HepG2 (cell line): ENCODE results near the gene BCL2L1. TPM values are rescaled to one million over a fixed set of nuclear protein-coding genes. Genes with fewer than 3 reads are reported as not detected.
A peak's percentile ranks its signal among the peaks of the same experiment; 100 is the strongest.

Experiments used
- BRD4 ChIP-seq: sonication (generic); formaldehyde crosslinking; IDR thresholded peaks from 2 replicates; pipeline ENCODE4 v1.4.0; 2020; ENCODE audit warnings: missing genetic modification reagents
- HNF4A ChIP-seq: sonication (generic); formaldehyde crosslinking; IDR thresholded peaks from 2 replicates; pipeline ENCODE4 v1.4.0; 2020; ENCODE audit warnings: missing genetic modification reagents
- NCOA2 ChIP-seq: sonication (generic); formaldehyde crosslinking; IDR thresholded peaks from 2 replicates; pipeline ENCODE4 v1.8.0; 2022; ENCODE audit warnings: inconsistent platforms
- RXRA ChIP-seq: sonication (generic); formaldehyde crosslinking; IDR thresholded peaks from 2 replicates; pipeline ENCODE4 v1.5.1; 2020; ENCODE audit warnings: missing genetic modification reagents
- THAP11 ChIP-seq: IDR thresholded peaks from 2 replicates; pipeline ENCODE4 v1.6.1; 2016; ENCODE audit warnings: missing biosample characterization, missing genetic modification reagents
- ZBTB7B ChIP-seq: sonication (generic); formaldehyde crosslinking; IDR thresholded peaks from 2 replicates; pipeline ENCODE4 v1.4.0; 2020; ENCODE audit warnings: missing genetic modification reagents
- polyA plus RNA-seq, 8 experiments: library from polyadenylated mRNA; depleted of rRNA in 3 of 8; stranded (reverse) in 7 of 8; unstranded in 1 of 8; fragments of >200 nt; fragmentation: Illumina TruSeq in 4 of 8; extraction: Trizol in 4 of 8; gene quantifications; 2 replicates each; pipeline versions ENCODE4 v1.2.1 to v1.2.3, GENCODE V29; 2011 to 2016; ENCODE audit warnings: low read depth in 4 of 8, missing spikeins in 1 of 8, mixed read lengths in 1 of 8; ENCODE audit not compliant: insufficient read depth in 1 of 8
- total RNA-seq, 5 experiments: library from RNA; depleted of rRNA; stranded (reverse); fragments of >200 nt; fragmentation: Illumina TruSeq; extraction: Trizol; gene quantifications; 2 replicates each; pipeline ENCODE4 v1.2.3, GENCODE V29; 2016; ENCODE audit warnings: low read depth in 1 of 5
- TF ChIP-seq, protein P1 (sequence below): sonication (generic); formaldehyde crosslinking; IDR thresholded peaks from 2 replicates; pipeline ENCODE4 v1.8.0; 2022; ENCODE audit warnings: missing genetic modification reagents, mild to moderate bottlenecking, inconsistent platforms, borderline replicate concordance
- TF ChIP-seq, protein P2 (sequence below): sonication (generic); formaldehyde crosslinking; IDR thresholded peaks from 2 replicates; pipeline ENCODE4 v1.4.0; 2020; ENCODE audit warnings: missing genetic modification reagents

BCL2L1 gene
- total and polyA plus RNA-seq, 2 of the 13 experiments (the other 11 are each of a cell fraction or from before 2014, with no cell fraction given) = 164 to 258 TPM

DNA sequence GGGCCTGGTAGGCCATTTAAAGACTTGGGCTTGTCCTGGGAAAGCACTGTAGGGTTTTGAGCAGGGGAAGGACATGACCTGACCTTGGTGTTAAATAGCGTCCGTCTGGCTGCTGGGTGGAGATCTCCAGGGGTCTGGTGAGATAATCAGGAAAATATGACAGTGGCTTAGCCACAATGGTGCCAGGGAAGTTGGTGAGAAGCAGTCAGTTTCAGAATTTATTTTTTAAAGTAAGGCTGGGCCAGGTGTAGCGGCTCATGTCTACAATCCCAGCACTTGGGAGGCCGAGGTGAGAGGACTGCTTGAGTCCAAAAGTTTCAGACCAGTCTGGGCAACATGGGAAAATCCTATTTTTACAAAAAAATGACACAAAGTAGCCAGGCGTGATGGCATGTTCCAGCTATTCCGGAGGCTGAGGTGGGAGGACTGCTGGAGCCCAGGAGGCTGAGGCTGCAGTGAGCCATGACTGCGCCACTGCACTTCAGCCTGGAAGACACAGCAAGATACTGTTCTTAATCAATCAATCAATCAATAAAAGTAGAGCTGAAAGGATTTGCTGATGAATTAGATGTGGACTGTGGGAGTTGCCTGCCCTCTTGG, 41.4 kb downstream of the BCL2L1 start (continued):
- TF ChIP-seq BRD4 (CRISPR knock-in tag) = peak; percentile 14; the same call in 1 of the 2 replicates
- peak; percentile 17; the same call in 1 of the 2 replicates for TF ChIP-seq ZBTB7B (CRISPR knock-in tag)
- TF ChIP-seq NCOA2 = 0 out of 2 replicates have a peak, but pooled peaks have one; percentile 4
- TF ChIP-seq THAP11 (CRISPR knock-in tag) = no peak
- TF ChIP-seq, protein P1, sequence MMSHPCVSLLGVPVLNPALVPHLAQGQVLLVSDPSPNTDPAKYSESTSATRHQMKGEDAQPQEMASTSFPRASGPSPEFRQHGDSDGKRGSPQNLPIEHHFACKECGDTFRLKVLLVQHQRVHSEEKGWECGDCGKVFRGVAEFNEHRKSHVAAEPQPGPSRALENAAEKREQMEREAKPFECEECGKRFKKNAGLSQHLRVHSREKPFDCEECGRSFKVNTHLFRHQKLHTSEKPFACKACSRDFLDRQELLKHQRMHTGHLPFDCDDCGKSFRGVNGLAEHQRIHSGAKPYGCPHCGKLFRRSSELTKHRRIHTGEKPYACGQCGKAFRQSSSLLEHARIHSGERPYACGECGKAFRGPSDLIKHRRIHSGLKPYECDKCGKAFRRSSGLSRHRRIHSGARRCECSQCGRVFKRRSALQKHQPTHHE (CRISPR knock-in tag) = no peak
- no peak for TF ChIP-seq HNF4A (CRISPR knock-in tag)
- TF ChIP-seq RXRA = 0 out of 2 replicates have a peak, but pooled peaks have one; percentile 13
- TF ChIP-seq, protein P2, sequence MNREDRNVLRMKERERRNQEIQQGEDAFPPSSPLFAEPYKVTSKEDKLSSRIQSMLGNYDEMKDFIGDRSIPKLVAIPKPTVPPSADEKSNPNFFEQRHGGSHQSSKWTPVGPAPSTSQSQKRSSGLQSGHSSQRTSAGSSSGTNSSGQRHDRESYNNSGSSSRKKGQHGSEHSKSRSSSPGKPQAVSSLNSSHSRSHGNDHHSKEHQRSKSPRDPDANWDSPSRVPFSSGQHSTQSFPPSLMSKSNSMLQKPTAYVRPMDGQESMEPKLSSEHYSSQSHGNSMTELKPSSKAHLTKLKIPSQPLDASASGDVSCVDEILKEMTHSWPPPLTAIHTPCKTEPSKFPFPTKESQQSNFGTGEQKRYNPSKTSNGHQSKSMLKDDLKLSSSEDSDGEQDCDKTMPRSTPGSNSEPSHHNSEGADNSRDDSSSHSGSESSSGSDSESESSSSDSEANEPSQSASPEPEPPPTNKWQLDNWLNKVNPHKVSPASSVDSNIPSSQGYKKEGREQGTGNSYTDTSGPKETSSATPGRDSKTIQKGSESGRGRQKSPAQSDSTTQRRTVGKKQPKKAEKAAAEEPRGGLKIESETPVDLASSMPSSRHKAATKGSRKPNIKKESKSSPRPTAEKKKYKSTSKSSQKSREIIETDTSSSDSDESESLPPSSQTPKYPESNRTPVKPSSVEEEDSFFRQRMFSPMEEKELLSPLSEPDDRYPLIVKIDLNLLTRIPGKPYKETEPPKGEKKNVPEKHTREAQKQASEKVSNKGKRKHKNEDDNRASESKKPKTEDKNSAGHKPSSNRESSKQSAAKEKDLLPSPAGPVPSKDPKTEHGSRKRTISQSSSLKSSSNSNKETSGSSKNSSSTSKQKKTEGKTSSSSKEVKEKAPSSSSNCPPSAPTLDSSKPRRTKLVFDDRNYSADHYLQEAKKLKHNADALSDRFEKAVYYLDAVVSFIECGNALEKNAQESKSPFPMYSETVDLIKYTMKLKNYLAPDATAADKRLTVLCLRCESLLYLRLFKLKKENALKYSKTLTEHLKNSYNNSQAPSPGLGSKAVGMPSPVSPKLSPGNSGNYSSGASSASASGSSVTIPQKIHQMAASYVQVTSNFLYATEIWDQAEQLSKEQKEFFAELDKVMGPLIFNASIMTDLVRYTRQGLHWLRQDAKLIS = no peak
